SK-N-SH (cell line): ENCODE results near the gene MAML3. TPM values are rescaled to one million over a fixed set of nuclear protein-coding genes. Genes with fewer than 3 reads are reported as not detected.

ENCODE experiments used
- CTCF ChIA-PET: fragments of 300-600, 350-600 bp; formaldehyde crosslinking; extraction: SDS; loops from one replicate; lab custom pipeline; 2021; lab: Yijun Ruan, JAX
- POLR2A ChIA-PET: fragments of 350-600 bp; sonication (Branson Sonifier 250); formaldehyde crosslinking; extraction: SDS; loops from one replicate; lab custom pipeline; 2020; ENCODE audit warnings: antibody characterized with exemption, inconsistent platforms; lab: Yijun Ruan, JAX
- DNase-seq: peaks from one replicate; pipeline ENCODE4 v3.0.0; 2012
- H2AFZ ChIP-seq: fragments of 200-600 bp; sonication (generic); 2 replicates; pipeline ENCODE4 v1.8.1; 2016; ENCODE audit warnings: antibody characterized with exemption, mild to moderate bottlenecking, low read depth
- H3F3A ChIP-seq: fragments of 200-600 bp; sonication (generic); replicated peaks from 2 replicates; pipeline ENCODE3; 2016; ENCODE audit warnings: antibody characterized with exemption, mild to moderate bottlenecking; ENCODE audit not compliant: insufficient read depth
- H3K27ac ChIP-seq, 2 experiments: fragments of 200-500 bp in 1 of 2; fragments of 200-600 bp in 1 of 2; sonication (Bioruptor generic) in 1 of 2; sonication (generic), shearing (Covaris generic) in 1 of 2; 2 replicates each; pipeline versions ENCODE4 v1.5.1 to v1.6.1; 2014 to 2016; ENCODE audit warnings: low read depth in 2 of 2, inconsistent platforms in 1 of 2, low read length in 1 of 2, mild to moderate bottlenecking in 1 of 2, mixed read lengths in 1 of 2
- H3K27me3 ChIP-seq: fragments of 200-600 bp; sonication (generic), shearing (Covaris generic); 2 replicates; pipeline ENCODE4 v1.6.1; 2016; ENCODE audit warnings: mixed run types; ENCODE audit not compliant: insufficient read depth
- H3K36me3 ChIP-seq, 2 experiments: fragments of 200-500 bp in 1 of 2; fragments of 200-600 bp in 1 of 2; sonication (Bioruptor generic) in 1 of 2; sonication (generic) in 1 of 2; replicated peaks in 1 of 2; 2 replicates each; pipeline versions ENCODE3 to v1.5.1; 2014 to 2016; ENCODE audit warnings: low read length in 1 of 2, mild to moderate bottlenecking in 1 of 2; ENCODE audit not compliant: insufficient read depth in 2 of 2, control insufficient read depth in 1 of 2
- H3K4me1 ChIP-seq, 2 experiments: fragments of 200-500 bp in 1 of 2; fragments of 200-600 bp in 1 of 2; sonication (Bioruptor generic) in 1 of 2; sonication (generic), shearing (Covaris generic) in 1 of 2; 2 replicates each; pipeline versions ENCODE4 v1.5.1 to v1.6.1; 2014 to 2016; ENCODE audit warnings: low read depth in 1 of 2, low read length in 1 of 2, mixed run types in 1 of 2; ENCODE audit not compliant: insufficient read depth in 2 of 2, control insufficient read depth in 1 of 2
- H3K4me2 ChIP-seq: fragments of 200-600 bp; sonication (generic), shearing (Covaris generic); 2 replicates; pipeline ENCODE4 v1.6.1; 2017; ENCODE audit warnings: mixed run types
- H3K4me3 ChIP-seq, 2 experiments: fragments of 200-500 bp in 1 of 2; fragments of 200-600 bp in 1 of 2; sonication (Bioruptor generic) in 1 of 2; sonication (generic), shearing (Covaris generic) in 1 of 2; 2 replicates each; pipeline versions ENCODE4 v1.5.1 to v1.8.1; 2014 to 2016; ENCODE audit warnings: low read depth in 2 of 2, inconsistent platforms in 1 of 2, low read length in 1 of 2, mild to moderate bottlenecking in 1 of 2, mixed read lengths in 1 of 2, moderate library complexity in 1 of 2
- H3K79me2 ChIP-seq: fragments of 200-600 bp; sonication (generic); 2 replicates; pipeline ENCODE4 v1.8.1; 2017; ENCODE audit warnings: mild to moderate bottlenecking; ENCODE audit not compliant: insufficient read depth
- H3K9ac ChIP-seq: fragments of 200-600 bp; sonication (generic); 2 replicates; pipeline ENCODE4 v1.6.1; 2017; ENCODE audit warnings: mixed run types
- H3K9me2 ChIP-seq: fragments of 200-600 bp; sonication (generic); 2 replicates; pipeline ENCODE4 v1.6.1; 2017; ENCODE audit warnings: mixed run types
- H3K9me3 ChIP-seq: fragments of 200-600 bp; sonication (generic); 2 replicates; pipeline ENCODE4 v1.6.1; 2017; ENCODE audit warnings: mixed run types, mild to moderate bottlenecking, moderate library complexity
- H4K20me1 ChIP-seq: fragments of 200-600 bp; sonication (generic); 2 replicates; pipeline ENCODE4 v1.6.1; 2017; ENCODE audit warnings: mild to moderate bottlenecking, mixed run types; ENCODE audit not compliant: insufficient read depth
- CHD2 ChIP-seq: fragments of 150-350 bp; IDR thresholded peaks from 2 replicates; pipeline ENCODE4 v1.6.1; 2018; ENCODE audit warnings: low read length; ENCODE audit not compliant: partially characterized antibody
- ELF1 ChIP-seq: IDR thresholded peaks from 2 replicates; pipeline ENCODE4 v1.4.0; 2012
- EP300 ChIP-seq, 2 experiments: IDR thresholded peaks; 2 replicates each; pipeline versions ENCODE4 v1.4.0 to v1.6.1; 2012; ENCODE audit warnings: borderline replicate concordance in 1 of 2, low read depth in 1 of 2, low read length in 1 of 2
- FOSL2 ChIP-seq: IDR thresholded peaks from 2 replicates; pipeline ENCODE4 v1.4.0; 2012; ENCODE audit warnings: low read depth, mild to moderate bottlenecking, moderate library complexity, borderline replicate concordance
- FOXJ3 ChIP-seq: sonication (generic); formaldehyde crosslinking; IDR thresholded peaks from 2 replicates; pipeline ENCODE4 v1.5.1; 2020; ENCODE audit warnings: mild to moderate bottlenecking, missing genetic modification reagents
- FOXM1 ChIP-seq: IDR thresholded peaks from 2 replicates; pipeline ENCODE4 v1.4.0; 2012; ENCODE audit warnings: low read depth, mild to moderate bottlenecking
- GABPA ChIP-seq: IDR thresholded peaks from 2 replicates; pipeline ENCODE4 v1.4.0; 2012; ENCODE audit warnings: low read depth, mild to moderate bottlenecking
- MAX ChIP-seq: IDR thresholded peaks from 2 replicates; pipeline ENCODE4 v1.4.0; 2012; ENCODE audit warnings: low read depth
- MXI1 ChIP-seq: IDR thresholded peaks from 2 replicates; pipeline ENCODE4 v1.6.1; 2012; ENCODE audit warnings: mild to moderate bottlenecking, low read depth, low read length, improper control_type of control experiment
- NFIC ChIP-seq: IDR thresholded peaks from 2 replicates; pipeline ENCODE4 v1.4.0; 2012; ENCODE audit warnings: borderline replicate concordance
- NRF1 ChIP-seq: IDR thresholded peaks from 2 replicates; pipeline ENCODE4 v1.6.1; 2012; ENCODE audit warnings: low read depth, mild to moderate bottlenecking, low read length
- PBX3 ChIP-seq: IDR thresholded peaks from 2 replicates; pipeline ENCODE4; 2012
- RAD21 ChIP-seq: IDR thresholded peaks from 2 replicates; pipeline ENCODE4 v1.6.1; 2012; ENCODE audit warnings: mild to moderate bottlenecking, low read length
- RFX5 ChIP-seq: IDR thresholded peaks from 2 replicates; pipeline ENCODE4 v1.6.1; 2012; ENCODE audit warnings: mild to moderate bottlenecking, improper control_type of control experiment, low read length
- RXRA ChIP-seq: IDR thresholded peaks from 2 replicates; pipeline ENCODE4 v1.4.0; 2012; ENCODE audit warnings: low read depth, mild to moderate bottlenecking, borderline replicate concordance
- TCF12 ChIP-seq: IDR thresholded peaks from 2 replicates; pipeline ENCODE4 v1.4.0; 2012
- TEAD4 ChIP-seq: IDR thresholded peaks from 2 replicates; pipeline ENCODE4 v1.4.0; 2012; ENCODE audit warnings: mild to moderate bottlenecking, borderline replicate concordance; ENCODE audit not compliant: insufficient read depth
- USF1 ChIP-seq: IDR thresholded peaks from 2 replicates; pipeline ENCODE4 v1.4.0; 2012; ENCODE audit warnings: low read depth, borderline replicate concordance
- YY1 ChIP-seq: IDR thresholded peaks from 2 replicates; pipeline ENCODE4 v1.4.0; 2012; ENCODE audit warnings: low read depth, mild to moderate bottlenecking
- ZBTB33 ChIP-seq: IDR thresholded peaks from 2 replicates; pipeline ENCODE4 v1.4.0; 2012; ENCODE audit warnings: low read depth, borderline replicate concordance
- WGBS: methylation state at CpG from one replicate; pipeline ENCODE4 v1.1.6; 2017; ENCODE audit warnings: low lambda C conversion rate; 5-methylcytosine and 5-hydroxymethylcytosine counted together
- polyA plus RNA-seq, 3 experiments: library from polyadenylated mRNA; depleted of rRNA; stranded (reverse); fragments of >200 nt; gene quantifications; 2 replicates each; pipeline ENCODE4 v1.2.3, GENCODE V29; 2012
- TF ChIP-seq, protein P1 (sequence below): fragments of 200-600 bp; sonication (generic); IDR thresholded peaks from 2 replicates; pipeline ENCODE4 v1.6.1; 2017; ENCODE audit warnings: antibody characterized with exemption, mild to moderate bottlenecking, moderate library complexity
- TF ChIP-seq, protein P2 (sequence below): fragments of 150-350 bp; IDR thresholded peaks from 2 replicates; pipeline ENCODE4 v1.6.1; 2017; ENCODE audit warnings: antibody characterized with exemption, low read length, low read depth, borderline replicate concordance
- TF ChIP-seq, protein P3 (sequence below): IDR thresholded peaks from 2 replicates; pipeline ENCODE4 v1.6.1; 2012; ENCODE audit warnings: mild to moderate bottlenecking, low read depth, low read length, moderate library complexity

The MAML3 gene
- polyA plus RNA-seq, 1 of the 3 experiments (the other 2 are of a cell fraction), result 5.3 TPM

- Histone ChIP-seq H3K4me3 (no peak overlapping the region), H3K9ac (no peak overlapping the region), H3K27ac (peak overlapping the region; percentile 3 to 97; a peak in 3 of 4 replicates), H3F3A (no peaks in the 10 kb centered on the region), H3K9me3 (no peaks in the 10 kb centered on the region), H4K20me1 (no peaks in the 10 kb centered on the region), H3K9me2 (no peaks in the 10 kb centered on the region), H2AFZ (no peak overlapping the region), H3K27me3 (no peaks in the 10 kb centered on the region), H3K4me1 (peaks cover 7 to 51% of the 10 kb centered on the region in 2 experiments; a peak in 3 of 4 replicates), H3K36me3 (no peaks in the 10 kb centered on the region), H3K4me2 (no peak overlapping the region), H3K79me2 (no peaks in the 10 kb centered on the region)
- ChIA-PET CTCF (interaction anchor here (0.6 kb wide), 2 partner anchors 69 to 112 kb away, joined by 3 read pairs; no protein-coding TSS in a partner anchor), POLR2A (interaction anchor here (0.6 to 2.4 kb wide), 5 partner anchors 17 to 288 kb away, joined by 3 to 8 read pairs (median 7); no protein-coding TSS in a partner anchor)
- 84% methylated on average over 6 of the region's 6 CpGs for WGBS
- peak; percentile 58 for DNase-seq
- TF ChIP-seq RAD21 (0 out of 2 replicates have a peak, but pooled peaks have one; percentile 5), MAX (no peak), ZBTB33 (no peak), MXI1 (no peak), PBX3 (no peak), FOSL2 (no peak), CHD2 (no peak), USF1 (no peak), EP300 (IDR thresholded peaks at IDR 0.05; ENCODE audit: borderline replicate concordance in 1 of 2, low read depth in 1 of 2, low read length in 1 of 2) (peak in 1 of 2 experiments; percentile 9; a peak in 1 of 4 replicates), NRF1 (no peak), GABPA (no peak), TCF12 (no peak), RFX5 (no peak), FOXM1 (no peak), NFIC (no peak), ELF1 (no peak), YY1 (no peak), FOXJ3 (CRISPR knock-in tag) (no peak), RXRA (no peak), TEAD4 (no peak)
- TF ChIP-seq, protein P1, sequence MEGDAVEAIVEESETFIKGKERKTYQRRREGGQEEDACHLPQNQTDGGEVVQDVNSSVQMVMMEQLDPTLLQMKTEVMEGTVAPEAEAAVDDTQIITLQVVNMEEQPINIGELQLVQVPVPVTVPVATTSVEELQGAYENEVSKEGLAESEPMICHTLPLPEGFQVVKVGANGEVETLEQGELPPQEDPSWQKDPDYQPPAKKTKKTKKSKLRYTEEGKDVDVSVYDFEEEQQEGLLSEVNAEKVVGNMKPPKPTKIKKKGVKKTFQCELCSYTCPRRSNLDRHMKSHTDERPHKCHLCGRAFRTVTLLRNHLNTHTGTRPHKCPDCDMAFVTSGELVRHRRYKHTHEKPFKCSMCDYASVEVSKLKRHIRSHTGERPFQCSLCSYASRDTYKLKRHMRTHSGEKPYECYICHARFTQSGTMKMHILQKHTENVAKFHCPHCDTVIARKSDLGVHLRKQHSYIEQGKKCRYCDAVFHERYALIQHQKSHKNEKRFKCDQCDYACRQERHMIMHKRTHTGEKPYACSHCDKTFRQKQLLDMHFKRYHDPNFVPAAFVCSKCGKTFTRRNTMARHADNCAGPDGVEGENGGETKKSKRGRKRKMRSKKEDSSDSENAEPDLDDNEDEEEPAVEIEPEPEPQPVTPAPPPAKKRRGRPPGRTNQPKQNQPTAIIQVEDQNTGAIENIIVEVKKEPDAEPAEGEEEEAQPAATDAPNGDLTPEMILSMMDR, result no peak
- TF ChIP-seq, protein P2, sequence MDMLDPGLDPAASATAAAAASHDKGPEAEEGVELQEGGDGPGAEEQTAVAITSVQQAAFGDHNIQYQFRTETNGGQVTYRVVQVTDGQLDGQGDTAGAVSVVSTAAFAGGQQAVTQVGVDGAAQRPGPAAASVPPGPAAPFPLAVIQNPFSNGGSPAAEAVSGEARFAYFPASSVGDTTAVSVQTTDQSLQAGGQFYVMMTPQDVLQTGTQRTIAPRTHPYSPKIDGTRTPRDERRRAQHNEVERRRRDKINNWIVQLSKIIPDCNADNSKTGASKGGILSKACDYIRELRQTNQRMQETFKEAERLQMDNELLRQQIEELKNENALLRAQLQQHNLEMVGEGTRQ, result no peak
- TF ChIP-seq, protein P3, sequence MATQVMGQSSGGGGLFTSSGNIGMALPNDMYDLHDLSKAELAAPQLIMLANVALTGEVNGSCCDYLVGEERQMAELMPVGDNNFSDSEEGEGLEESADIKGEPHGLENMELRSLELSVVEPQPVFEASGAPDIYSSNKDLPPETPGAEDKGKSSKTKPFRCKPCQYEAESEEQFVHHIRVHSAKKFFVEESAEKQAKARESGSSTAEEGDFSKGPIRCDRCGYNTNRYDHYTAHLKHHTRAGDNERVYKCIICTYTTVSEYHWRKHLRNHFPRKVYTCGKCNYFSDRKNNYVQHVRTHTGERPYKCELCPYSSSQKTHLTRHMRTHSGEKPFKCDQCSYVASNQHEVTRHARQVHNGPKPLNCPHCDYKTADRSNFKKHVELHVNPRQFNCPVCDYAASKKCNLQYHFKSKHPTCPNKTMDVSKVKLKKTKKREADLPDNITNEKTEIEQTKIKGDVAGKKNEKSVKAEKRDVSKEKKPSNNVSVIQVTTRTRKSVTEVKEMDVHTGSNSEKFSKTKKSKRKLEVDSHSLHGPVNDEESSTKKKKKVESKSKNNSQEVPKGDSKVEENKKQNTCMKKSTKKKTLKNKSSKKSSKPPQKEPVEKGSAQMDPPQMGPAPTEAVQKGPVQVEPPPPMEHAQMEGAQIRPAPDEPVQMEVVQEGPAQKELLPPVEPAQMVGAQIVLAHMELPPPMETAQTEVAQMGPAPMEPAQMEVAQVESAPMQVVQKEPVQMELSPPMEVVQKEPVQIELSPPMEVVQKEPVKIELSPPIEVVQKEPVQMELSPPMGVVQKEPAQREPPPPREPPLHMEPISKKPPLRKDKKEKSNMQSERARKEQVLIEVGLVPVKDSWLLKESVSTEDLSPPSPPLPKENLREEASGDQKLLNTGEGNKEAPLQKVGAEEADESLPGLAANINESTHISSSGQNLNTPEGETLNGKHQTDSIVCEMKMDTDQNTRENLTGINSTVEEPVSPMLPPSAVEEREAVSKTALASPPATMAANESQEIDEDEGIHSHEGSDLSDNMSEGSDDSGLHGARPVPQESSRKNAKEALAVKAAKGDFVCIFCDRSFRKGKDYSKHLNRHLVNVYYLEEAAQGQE, result no peak
These were observed 314.5 kb downstream of the MAML3 start for GRCh38 chr4:139839403-139840031.
